HuH-7.5 (cell line): ENCODE measurements around the gene PLS1.
"Not testable (repeated sequence)": the region's sequence is repeated elsewhere in the genome, so short reads cannot be mapped to it uniquely, and the experiment has no call there.

Experiments
- DNase-seq: peaks from one replicate; pipeline ENCODE4 v3.0.0; 2011; ENCODE audit warnings: low spot score

PLS1 gene

DNA sequence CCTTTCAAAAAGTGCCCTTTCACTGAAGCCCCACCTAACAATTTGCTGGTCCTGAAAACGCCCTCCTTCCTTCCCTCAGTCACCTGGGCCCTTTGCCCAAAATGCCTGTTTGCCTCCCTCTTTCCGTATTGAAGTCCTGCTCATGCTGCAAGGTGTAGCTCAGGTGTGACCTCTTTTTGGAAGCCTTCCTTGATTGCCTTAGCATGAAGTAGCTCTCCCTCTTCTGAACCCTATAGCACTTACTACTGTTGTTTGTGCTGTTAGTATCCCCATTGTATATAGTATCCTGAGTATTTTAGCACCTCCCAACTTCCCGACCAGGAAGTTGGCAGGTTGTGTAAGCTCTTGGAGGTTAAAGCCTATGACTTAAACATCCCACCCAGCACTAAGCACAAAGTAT is 1.7 kb downstream of the PLS1 start:
- DNase-seq, result no peak

DNA sequence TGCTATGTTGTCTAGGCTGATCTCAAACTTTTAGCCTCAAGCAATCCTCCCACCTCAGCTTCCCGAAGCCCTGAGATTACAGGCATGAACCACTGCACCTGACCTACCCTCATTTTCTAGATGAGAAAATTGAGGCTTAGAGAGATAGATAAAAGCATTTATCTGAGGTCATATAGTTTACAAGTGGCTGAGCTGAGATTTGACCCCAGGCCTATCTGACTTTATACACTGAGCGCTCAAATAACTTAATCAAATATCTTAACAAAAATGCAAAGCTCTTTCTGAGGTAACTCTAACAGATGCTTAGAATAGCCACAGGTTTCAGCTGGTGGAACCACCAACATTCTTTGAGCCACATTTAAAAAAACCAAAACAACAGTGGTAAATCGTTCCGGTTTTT is 5.5 kb downstream of the PLS1 start:
- no peak for DNase-seq

DNA sequence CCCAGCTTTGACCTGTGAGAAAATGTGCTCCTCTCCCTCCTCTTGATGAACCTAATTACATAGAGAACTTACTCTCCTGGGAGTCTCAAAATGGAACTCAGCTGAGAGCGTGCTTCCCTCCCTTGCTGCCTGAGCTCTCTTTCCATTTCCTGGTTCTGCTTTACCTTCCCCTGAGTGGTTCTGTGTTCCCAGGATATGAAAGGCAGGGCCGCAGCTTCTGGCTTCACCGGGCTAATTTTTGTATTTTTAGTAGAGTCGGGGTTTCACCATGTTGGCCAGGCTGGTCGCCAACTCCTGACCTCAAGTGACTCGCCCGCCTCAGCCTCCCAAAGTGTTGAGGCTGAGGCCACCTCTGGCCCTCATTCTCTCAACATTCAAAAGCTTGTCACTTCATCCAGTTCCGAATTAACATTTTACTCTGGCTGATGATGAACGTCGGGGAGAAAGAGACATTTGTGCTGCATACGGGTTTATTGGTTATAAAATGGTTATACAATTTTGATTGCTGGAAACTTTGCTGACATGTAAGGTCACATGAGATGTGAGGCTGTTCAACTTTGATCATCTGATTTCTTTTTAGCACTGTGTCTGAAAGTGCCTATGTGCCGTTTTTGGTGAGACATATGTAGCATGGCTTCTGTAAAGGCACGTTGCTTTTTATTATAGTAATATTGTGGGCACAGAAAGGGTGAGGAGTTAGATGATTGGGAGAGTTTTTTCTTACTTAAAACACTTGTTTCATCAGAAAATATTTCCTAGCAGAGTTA is 6.6 kb downstream of the PLS1 start:
- DNase-seq, result no peak

DNA sequence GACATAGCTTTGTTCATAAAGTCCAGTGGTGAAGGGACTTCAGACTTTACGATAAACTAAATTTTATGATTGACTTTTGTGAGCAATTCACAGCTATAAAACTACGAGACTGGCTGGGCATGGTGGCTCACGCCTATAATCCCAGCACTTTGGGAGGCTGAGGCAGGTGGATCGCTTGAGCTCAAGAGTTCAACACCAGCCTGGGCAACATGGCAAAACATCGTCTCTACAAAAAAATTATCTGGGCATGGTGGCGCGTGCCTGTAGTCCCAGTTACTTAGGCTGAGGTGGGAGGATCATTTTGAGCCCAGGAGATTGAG is 7.2 kb downstream of the PLS1 start:
- not testable (repeated sequence) for DNase-seq

DNA sequence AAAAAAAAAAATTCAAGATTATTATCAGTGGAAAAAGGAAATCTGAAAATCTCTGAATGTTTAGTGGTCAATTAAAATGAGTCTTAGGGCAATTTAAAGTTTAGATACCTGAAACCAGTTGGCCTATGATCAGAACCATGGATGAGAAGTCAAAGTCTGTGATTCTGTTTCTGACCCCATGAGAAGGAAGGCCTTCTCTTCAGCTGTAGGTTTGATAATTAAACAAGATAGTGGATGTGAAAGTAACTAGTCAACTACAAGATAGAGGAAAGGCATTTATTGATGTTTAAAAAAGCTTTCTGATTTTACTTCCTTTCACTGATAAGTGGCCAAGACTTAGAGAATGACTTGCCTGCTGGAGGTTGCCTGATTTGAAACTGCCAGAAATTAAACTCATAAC is 8.7 kb downstream of the PLS1 start:
- no peak for DNase-seq

DNA sequence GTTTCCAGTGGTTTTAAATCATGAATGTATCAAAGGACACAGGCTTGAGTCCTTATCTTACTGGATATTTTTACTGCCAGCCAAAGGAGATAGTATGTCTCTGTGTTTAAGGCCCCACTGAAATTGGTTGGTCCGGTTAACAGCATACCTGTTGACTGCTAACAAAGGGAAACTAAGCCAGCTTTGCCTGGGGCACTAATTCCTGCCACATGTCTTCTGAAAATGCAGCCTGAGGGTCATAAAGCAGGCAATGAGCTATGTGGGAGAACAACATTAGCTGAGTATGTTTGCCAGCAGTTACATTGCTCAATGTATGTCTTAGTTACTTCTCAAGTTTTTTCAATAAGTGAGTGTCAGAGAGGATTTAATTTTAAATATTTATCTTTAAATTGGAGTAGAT is 12.4 kb downstream of the PLS1 start:
- DNase-seq, result no peak

DNA sequence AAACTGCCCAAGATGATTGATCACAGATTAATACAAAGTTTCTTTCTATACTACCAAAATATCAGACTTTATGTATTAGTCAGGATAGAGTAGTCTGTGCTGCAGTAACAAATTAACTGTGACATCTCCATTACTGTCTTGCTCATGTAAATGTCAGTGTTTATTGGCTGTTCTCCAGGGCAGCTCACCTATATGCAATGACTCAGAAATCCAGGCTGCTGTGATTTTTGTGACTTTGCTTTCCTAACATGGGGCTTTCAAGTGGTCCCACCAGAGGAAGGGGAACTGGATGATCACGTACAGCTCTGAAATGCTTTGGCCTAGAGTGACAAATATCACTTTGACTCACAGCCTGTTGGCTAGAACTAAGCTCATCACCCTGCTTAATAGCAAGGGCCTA is 12.9 kb downstream of the PLS1 start:
- no peak for DNase-seq

DNA sequence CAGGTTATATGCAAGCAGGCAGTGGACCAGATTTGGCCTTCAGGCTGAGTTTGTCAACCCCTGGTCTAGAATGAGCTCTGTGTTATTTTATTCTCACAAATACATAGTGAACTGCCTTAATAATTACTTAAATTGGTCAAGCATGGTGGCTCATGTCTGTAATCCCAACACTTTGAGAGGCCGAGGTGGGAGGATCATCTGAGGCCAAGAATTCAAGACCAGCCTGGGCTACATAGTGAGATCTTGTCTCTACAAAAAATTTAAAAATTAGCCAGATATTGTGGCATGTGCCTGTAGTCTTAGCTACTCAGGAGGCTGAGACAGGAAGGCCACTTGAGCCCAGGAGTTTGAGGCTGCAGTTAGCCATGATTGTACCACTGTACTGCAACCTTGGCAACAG is 15.0 kb downstream of the PLS1 start:
- no peak for DNase-seq

DNA sequence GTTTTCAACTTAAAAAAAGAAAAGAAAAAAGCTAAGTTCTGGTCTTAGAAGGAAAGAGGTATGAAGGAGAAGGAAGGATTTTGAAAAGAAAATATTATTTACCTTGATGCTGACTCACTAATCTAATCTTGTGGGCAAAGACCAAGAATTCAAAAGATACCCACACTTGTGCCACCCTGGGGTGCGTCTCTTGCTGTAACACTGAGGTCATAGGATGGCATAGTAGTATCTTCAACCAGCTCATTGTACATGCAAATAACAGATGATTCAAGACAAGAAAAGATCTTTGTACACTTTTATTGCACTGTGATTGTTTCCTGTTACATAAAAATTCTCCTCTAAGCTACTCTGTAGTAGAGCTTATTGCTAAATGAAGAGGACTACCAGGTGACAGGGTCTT is 17.3 kb downstream of the PLS1 start:
- DNase-seq, result no peak

DNA sequence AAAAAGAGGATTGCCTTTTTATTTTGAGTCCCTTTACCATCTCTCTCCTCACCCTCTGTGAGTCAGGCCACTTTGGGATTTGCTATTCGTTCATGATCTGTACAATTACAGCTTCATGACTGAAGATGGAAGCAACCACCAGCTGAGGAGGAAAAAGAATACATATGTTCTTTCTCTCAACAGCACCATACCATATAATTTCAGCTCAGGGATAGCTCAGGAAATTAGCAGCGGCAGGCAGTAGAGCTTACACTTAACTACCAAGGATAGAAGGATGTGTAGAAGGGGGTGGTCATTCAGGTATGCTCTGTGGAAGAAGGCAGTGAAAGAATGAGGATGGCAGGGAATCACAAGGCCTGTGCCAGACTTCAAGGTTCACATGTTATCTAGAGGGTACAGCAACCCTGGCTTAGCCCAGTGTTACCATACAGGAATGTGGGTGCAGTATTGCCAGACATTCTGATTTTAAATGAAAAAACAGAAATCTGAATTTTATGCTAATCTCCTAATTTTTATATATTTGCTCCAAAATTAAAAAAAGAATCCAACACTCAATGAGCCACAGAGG is 17.9 kb downstream of the PLS1 start:
- DNase-seq, result no peak

DNA sequence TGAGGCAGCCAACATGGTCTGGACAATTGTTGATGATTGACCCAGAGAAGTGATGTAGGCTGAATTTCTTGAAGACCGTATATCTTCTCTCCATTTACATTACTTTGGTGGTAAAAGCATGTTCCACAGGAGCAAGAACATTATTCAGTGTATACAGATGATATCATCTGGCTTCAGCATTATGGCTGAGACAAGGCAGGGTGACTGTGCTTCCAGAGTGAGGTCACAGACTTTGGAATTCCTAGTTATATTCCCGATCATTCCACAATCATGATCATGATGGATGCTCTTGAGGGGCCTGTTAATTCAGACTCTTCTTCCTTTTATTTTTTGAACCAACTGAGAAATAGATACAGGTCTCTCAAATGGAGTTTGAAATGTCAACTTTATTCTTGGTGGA is 19.0 kb downstream of the PLS1 start:
- no peak for DNase-seq

DNA sequence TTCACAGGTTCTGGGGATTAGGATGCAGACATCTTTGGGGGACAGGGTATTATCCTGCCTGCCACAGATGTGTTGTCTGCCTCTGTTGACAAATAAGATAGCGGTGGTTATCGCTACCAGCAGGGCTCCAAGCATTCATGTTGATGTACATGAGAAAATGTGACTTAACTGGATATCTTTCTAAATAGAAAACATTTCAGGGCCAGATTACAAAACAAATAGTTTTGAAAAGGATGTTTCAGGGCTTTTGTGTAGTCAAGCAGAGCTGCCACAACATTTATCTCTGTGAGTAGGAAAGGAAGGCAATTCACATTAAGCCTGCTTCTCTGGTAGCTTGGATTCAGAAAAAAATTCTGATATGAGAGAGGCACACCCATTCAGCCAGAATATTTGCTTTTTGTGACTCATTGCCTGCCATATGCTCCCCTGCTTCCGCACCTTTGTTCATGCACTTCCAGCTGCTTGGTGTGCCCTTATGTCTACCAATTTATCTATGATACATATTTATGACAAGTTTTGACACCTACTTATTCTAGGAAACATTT is 22.8 kb downstream of the PLS1 start:
- DNase-seq, result no peak

DNA sequence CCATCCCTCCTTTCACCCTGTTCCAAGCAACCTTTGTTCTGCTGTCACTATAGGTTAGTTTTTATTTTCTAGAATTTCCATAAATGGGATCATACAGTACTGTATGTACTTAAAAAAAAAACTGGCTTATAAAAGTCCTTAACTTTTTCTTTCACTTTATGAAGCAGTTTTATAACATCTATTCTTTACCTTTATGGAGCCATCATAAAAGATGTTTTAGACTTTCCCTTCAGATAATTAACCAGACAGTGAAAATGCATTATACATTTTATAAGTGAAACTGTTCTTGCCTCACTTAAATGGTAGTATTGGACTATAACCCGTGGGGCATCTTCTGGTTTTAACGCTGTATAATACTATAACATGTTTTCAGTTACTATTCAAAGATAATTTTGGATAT is 26.2 kb downstream of the PLS1 start:
- no peak for DNase-seq

DNA sequence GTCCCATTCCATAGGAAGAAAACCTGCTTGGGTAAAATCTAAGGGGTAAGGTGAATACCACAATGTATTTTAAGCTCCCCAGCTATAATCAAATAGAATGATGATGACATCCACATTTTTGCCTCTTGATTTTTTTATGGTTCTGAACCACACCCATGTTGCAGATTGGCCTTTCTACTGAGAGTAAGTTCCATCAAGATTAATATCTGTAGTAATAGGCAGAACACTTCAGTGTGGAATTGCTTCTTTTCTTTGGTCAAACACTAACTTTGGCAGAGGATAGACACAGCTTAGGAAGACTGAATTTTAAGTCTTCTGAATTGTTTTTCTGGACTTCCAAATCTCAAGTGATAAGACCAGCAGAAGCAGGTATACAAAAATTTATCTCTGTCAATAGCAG is 27.0 kb downstream of the PLS1 start:
- DNase-seq, result no peak

DNA sequence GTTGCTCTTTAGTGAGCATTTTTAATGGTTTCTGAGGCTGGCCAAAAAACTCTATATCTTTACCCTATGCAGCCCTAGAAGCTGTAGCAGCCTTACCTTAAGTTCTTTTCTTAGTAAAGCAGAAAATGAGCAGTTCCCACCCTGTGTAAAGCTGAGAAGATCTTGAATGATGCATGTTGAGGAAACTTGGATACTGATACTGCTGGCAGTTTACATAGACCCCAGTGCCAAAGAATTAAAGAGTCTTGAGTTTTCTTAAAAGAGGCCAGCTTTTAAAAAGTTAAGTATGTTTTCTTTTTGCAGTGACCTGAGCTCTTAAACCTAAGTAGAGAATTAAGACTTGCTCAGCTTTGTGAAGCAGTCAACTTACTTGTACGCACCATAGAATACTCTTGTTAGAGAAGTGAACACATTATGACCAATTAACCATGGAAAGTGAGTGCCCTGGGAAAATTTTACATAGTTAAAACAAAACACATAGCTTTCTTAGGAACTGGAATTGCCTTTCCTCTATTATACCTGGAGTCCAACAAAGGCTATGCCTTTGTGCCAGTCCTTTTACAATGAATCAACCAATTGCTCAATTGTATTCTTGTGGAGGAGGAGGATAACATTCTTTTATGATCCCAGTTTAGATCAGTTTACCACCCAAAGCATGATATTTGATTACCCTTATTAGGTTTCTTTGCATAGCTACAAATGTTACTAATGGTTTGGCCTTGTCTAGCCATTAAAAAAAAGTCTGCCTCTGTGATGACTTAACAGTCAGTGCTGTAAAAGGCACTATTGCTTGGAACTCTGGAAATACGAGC is 28.4 kb downstream of the PLS1 start:
- DNase-seq, result no peak

DNA sequence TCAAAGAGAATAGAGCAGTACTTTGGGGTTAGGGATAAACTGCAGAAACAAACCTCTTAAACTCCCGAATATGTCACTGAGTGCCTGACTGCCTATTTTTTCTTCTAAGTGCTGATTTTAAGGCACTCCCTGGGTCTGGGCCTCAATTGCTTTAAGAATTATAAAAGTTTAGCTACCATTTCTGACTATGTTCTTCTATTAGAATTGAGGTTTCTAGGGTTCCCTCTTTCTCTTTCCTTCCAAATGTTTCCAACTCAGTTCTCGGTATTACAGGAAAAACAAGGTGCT is 28.9 kb downstream of the PLS1 start:
- DNase-seq, result no peak

DNA sequence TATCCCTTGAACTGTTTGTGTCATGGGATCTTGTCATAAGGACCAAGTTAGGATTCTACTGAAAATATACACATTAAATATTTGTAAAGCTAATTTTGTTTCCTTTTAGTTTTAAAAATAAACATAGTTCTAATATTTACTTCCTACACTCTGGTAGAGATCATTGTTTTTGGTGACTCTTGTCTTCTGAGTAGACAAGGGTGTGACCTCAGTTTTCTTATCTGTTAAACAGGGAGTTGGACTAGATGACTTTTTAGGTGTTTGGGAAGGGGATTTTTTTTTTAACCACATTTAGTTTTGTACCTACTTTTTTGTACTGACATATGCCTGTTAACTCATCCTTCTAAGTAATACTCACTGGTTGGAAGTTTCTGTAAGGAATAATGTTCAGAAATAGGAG is 30.8 kb downstream of the PLS1 start:
- no peak for DNase-seq

DNA sequence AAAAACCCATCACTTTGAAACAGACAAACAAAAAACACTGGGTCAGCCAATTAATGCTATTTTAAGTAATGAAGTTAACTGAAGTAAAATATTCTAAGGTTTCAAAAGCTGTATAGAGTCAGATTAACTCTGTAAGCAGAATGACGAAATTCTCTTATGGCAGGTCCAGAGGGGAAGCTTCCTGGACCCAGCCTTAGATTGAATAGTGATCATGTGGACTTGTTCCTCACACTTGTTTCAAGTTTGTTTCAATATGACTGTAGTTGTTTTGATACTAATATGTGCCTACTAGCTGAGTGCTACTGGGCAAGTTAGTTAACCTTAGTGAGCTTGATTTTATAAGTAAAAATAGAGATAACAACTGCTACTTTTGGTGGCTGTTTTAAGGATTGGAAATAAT is 32.6 kb downstream of the PLS1 start:
- no peak for DNase-seq

DNA sequence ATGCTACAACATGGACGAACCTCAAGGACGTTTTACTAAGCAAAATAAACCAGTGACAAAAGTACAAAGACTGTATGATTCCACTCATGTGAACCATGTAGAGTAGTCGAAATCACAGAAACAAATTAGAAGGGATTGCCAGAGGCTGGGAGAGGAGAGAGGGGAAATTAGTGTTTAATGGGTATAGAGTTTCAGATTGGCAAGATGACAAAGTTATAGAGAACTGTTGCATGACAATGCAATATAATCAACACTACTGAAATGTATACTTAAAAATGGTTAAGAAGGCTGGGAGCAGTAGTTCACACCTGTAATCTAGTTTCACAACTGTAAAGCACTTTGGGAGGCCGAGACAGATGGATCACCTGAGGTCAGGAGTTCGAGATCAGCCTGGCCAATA is 36.9 kb downstream of the PLS1 start:
- DNase-seq, result no peak

DNA sequence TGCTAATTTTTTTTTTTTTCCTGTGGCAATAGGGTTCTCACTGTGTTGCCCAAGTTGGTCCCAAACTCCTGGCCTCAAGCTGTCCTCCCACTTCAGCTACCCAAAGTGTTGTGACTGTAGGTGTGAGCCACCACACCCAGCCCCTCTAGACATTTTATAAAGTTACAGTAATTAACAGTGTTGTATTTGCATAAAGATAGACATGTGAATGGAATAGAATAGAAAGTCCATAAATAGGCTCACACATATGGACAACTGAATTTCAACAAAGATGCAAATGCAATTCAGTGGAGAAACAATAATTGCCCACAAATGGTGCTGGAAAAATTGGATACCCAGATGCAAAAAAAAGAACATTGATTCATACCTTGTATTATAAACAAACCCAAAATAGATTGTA is 39.9 kb downstream of the PLS1 start:
- DNase-seq, result no peak

DNA sequence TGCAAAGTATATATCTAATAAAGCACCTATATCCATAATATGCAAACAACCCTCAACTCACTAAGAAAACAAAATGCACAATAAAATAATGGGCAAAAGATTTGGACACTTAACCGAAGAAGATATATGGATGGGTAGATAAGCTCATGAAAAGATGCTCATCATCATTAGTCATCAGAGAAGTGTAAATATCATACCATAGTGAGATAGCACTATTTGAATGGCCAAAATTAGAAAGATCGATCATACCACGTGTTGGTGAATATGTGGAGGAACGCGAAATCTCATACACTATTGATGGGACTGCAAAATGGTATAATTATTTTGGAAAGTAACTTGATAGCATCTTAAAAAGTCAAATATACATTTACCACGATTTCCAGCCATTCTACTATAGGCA is 40.5 kb downstream of the PLS1 start:
- no peak for DNase-seq

DNA sequence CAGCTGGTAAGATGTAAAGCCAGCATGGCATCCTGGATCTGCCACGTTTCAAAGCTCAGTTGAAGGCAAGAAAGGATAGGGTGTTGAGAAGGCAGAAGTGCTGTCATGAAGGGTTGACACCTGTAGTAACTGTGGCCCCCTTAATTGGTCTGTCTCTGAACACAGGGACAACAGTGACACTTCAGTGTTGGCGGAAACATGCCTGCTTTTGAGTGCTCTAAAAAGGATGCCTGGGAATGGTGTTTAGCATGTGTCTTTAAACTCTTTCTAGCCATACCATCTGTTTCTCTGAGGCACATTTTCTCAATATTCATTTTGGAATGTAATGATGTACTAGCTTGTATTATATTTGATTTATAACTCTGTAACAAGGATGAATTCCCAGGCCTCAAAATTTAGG is 42.1 kb downstream of the PLS1 start:
- no peak for DNase-seq

DNA sequence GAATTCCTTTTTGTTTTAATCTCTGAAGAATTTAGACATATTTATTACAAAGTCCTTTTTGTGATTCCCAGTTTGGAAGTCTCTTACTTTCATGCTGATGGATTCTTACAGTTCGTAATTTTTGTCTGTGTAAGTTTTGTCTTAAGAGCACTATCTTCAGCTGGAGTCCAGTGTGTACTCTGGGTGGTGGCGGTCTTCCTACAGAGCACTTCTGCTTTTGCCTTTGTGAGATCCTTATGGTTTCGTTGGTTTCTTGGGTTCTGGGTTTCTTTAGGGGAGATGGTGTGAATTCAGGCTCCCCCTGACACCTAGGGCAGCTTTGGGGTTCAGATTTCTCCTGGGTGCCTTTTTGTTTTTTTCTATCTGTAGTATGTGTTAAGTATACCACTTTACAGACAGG is 45.3 kb downstream of the PLS1 start:
- DNase-seq, result no peak

DNA sequence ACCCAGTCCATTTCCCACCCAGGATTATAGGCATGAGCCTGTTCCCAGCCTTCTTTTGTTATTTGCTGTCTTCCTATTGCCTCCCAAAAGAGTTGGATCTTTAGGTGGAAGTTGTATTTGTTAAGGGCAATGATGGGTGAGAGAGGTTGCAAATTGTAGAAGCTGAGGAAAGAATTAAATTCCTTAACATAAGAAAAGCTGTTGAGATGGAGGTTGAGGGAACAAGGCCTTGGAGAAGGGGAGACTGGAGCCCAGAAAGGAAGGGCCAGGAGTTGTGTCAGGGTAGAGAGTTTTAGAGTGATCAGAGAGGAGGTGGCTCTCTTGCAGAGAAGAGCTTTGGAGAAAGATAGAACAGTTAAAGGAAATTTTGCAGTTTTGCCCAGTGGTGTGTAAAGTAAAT is 46.8 kb downstream of the PLS1 start:
- DNase-seq, result no peak
